ENCODE measurements around the gene TOR4A.
"Not testable (repeated sequence)": the region's sequence is repeated elsewhere in the genome, so short reads cannot be mapped to it uniquely, and the experiment has no call there.

TOR4A gene

GRCh38 chr9:137237759-137238726 lies 39.5 kb upstream of the TOR4A start:
- no peak for DNase-seq (ENCODE audit: low read depth in 3 of 3, low spot score in 1 of 3)

GRCh38 chr9:137239541-137240200 lies 37.9 kb upstream of the TOR4A start:
- not testable (repeated sequence) for DNase-seq (ENCODE audit: low read depth in 3 of 3, low spot score in 1 of 3)

- DNase-seq (ENCODE audit: low read depth in 3 of 3, low spot score in 1 of 3), result peak in 1 of 3 donors; percentile 52
Observed at GRCh38 chr9:137240318-137240840, 37.1 kb upstream of the TOR4A start.

- peak; percentile 87 to 99 (median 97) for DNase-seq (ENCODE audit: low read depth in 3 of 3, low spot score in 1 of 3)
Observed at GRCh38 chr9:137240841-137241489, 36.6 kb upstream of the TOR4A start, which contains the start of gene TUBB4B. TUBB4B (plus strand) TSS chr9:137241287; CDS start chr9:137241361, 74 bp downstream.

GRCh38 chr9:137241490-137242268 lies 35.8 kb upstream of the TOR4A start:
- DNase-seq (ENCODE audit: low read depth in 3 of 3, low spot score in 1 of 3), result peak; percentile 36 to 61 (median 53)

- no peak for DNase-seq (ENCODE audit: low read depth in 3 of 3, low spot score in 1 of 3)
Observed at GRCh38 chr9:137242269-137243203, 35.0 kb upstream of the TOR4A start.

- DNase-seq (ENCODE audit: low read depth in 3 of 3, low spot score in 1 of 3), result not testable (repeated sequence)
Observed at GRCh38 chr9:137243266-137243625, 34.3 kb upstream of the TOR4A start.

- DNase-seq (ENCODE audit: low read depth in 3 of 3, low spot score in 1 of 3), result no peak
Observed at GRCh38 chr9:137243626-137244485, 33.7 kb upstream of the TOR4A start.

GRCh38 chr9:137244486-137245449 lies 32.8 kb upstream of the TOR4A start:
- no peak for DNase-seq (ENCODE audit: low read depth in 3 of 3, low spot score in 1 of 3)

- no peak for DNase-seq (ENCODE audit: low read depth in 3 of 3, low spot score in 1 of 3)
Observed at GRCh38 chr9:137245450-137246421, 31.8 kb upstream of the TOR4A start.

GRCh38 chr9:137247135-137247915 lies 30.2 kb upstream of the TOR4A start:
- DNase-seq (ENCODE audit: low read depth in 3 of 3, low spot score in 1 of 3), result no peak

- no peak for DNase-seq (ENCODE audit: low read depth in 3 of 3, low spot score in 1 of 3)
Observed at GRCh38 chr9:137247916-137248175, 29.7 kb upstream of the TOR4A start.

GRCh38 chr9:137250329-137251193 lies 27.0 kb upstream of the TOR4A start:
- no peak for DNase-seq (ENCODE audit: low read depth in 3 of 3, low spot score in 1 of 3)

- DNase-seq (ENCODE audit: low read depth in 3 of 3, low spot score in 1 of 3), result no peak
Observed at GRCh38 chr9:137251194-137251461, 26.4 kb upstream of the TOR4A start, which contains the start of gene STPG3. STPG3 (plus strand) TSS chr9:137251286; CDS start chr9:137251287, 1 bp downstream.
